MM.1S (cell line): ENCODE data around the gene RBM46.

Experiments
- EZH2 ChIP-seq: fragments of 300-600 bp; sonication (generic); optimal IDR thresholded peaks from 2 replicates; pipeline ENCODE3; 2017; ENCODE audit warnings: low read depth, mild to moderate bottlenecking, antibody characterized with exemption, low read length, mixed read lengths
- EZH2phosphoT487 ChIP-seq: fragments of 300-600 bp; sonication (generic); IDR thresholded peaks from 2 replicates; pipeline ENCODE4 v1.6.1; 2018; ENCODE audit warnings: antibody characterized with exemption, low read length
- TF ChIP-seq, protein P1 (sequence below): fragments of 300-600 bp; sonication (generic); IDR thresholded peaks from 2 replicates; pipeline ENCODE4 v1.5.1; 2016; ENCODE audit warnings: antibody characterized with exemption, low read length, mixed read lengths

DNA sequence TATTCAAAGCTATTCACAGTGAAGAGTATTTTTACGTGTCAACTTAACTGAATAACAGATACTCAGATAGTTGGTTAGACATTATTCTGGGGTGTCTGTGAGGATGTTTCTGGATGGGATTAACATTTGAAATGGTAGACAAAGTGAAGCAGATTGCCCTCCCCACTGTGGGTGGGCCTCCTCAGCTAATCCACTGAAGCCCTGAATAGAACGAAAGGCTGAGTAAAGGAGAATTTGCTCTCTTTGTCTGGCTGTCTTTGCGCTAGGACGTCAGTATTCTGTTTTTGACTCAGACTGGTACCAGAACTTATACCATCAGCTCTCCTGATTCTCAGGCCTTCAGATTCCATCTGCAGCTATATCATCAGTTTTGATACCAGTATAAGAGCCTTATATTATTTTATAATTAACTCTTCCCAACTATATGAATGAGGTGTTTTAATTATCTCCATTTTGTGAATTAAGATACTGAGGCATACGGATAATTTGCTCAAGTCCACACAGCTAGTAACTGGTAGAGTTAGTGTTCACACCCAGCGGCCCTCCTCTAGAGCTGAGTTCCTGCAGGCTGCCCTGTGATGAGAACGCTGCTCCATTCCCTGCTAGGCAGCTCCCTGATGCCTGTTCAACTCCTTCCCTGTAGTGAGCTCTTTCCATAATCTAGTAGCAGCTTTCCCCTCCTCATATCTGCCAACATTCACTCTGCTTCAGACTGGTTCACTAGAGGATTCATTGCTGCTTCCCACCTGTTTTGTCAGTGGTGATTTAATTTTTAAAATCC is 87.5 kb downstream of the RBM46 start:
- TF ChIP-seq, protein P1, sequence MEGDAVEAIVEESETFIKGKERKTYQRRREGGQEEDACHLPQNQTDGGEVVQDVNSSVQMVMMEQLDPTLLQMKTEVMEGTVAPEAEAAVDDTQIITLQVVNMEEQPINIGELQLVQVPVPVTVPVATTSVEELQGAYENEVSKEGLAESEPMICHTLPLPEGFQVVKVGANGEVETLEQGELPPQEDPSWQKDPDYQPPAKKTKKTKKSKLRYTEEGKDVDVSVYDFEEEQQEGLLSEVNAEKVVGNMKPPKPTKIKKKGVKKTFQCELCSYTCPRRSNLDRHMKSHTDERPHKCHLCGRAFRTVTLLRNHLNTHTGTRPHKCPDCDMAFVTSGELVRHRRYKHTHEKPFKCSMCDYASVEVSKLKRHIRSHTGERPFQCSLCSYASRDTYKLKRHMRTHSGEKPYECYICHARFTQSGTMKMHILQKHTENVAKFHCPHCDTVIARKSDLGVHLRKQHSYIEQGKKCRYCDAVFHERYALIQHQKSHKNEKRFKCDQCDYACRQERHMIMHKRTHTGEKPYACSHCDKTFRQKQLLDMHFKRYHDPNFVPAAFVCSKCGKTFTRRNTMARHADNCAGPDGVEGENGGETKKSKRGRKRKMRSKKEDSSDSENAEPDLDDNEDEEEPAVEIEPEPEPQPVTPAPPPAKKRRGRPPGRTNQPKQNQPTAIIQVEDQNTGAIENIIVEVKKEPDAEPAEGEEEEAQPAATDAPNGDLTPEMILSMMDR, result no peak
- no peak for TF ChIP-seq EZH2
- no peak for TF ChIP-seq EZH2phosphoT487
